Lower leg skin (tissue), 4 donors: Measurements from ENCODE around the gene GNG11. TPM values are rescaled to one million over a fixed set of nuclear protein-coding genes. Genes with fewer than 3 reads are reported as not detected.

Experiments
- DNase-seq, 2 donors: peaks; one replicate each; pipeline ENCODE4 v3.0.0-alpha.2; 2019; ENCODE audit warnings: low spot score in 2 of 2
- H3K4me3 ChIP-seq: fragments of 200-600 bp; sonication (generic); 2 replicates; pipeline ENCODE4 v1.5.1; 2017; ENCODE audit warnings: mild to moderate bottlenecking, low read depth; ENCODE audit not compliant: poor library complexity, severe bottlenecking
- CTCF ChIP-seq, 3 donors: fragments of 450-650 bp; IDR thresholded peaks; one replicate each; pipeline ENCODE4 v1.5.1; 2016; ENCODE audit warnings: antibody characterized with exemption in 3 of 3, mild to moderate bottlenecking in 3 of 3, moderate library complexity in 2 of 3
- POLR2A ChIP-seq, 2 donors: fragments of 450-650 bp; IDR thresholded peaks; one replicate each; pipeline ENCODE4 v1.6.1; 2016 to 2017; ENCODE audit warnings: antibody characterized with exemption in 2 of 2, mild to moderate bottlenecking in 1 of 2, moderate library complexity in 1 of 2
- WGBS, 2 donors: methylation state at CpG; one replicate each; pipeline ENCODE4 v1.1.5; 2018; 5-methylcytosine and 5-hydroxymethylcytosine counted together
- intact Hi-C: fragments of 100-400 bp; cut with DNase I; formaldehyde crosslinking; loops from one replicate; pipeline ENCODE4 v1.15.0; 2023; ENCODE audit warnings: low total_unique reads
- total RNA-seq, 4 donors: library from RNA; depleted of rRNA; stranded (reverse); fragments of >200 nt; gene quantifications; one replicate each; pipeline ENCODE4 v1.1.0, GENCODE V29; 2016

Gene GNG11
- total RNA-seq, 4 donors from 2014 or later, result 3.8 to 7.8 (median 5.2) TPM

- intact Hi-C loops, result no loop called here
- TF ChIP-seq CTCF (IDR thresholded peaks at IDR 0.05), result no peak
- no peak for TF ChIP-seq POLR2A (IDR thresholded peaks at IDR 0.05)
- no peak for DNase-seq
- H3K4me3 ChIP-seq, result no peak overlapping the region
- 66 to 69% methylated on average over 7 of the region's 7 CpGs for WGBS, 2 donors
Measured at GRCh38 chr7:93977211-93977950, 55.8 kb downstream of the GNG11 start.

Other genes starting within 250 kb of the GNG11 start
- 1 to 10 TPM in 1 of 4 donors, under 1 TPM in 2, not detected in 1; 0.12 to 4.2 (median 0.46) TPM for gene TFPI2, start 31.0 kb upstream of the GNG11 start, total RNA-seq
- gene GNGT1, start 15.2 kb upstream of the GNG11 start, total RNA-seq, result not detected
- gene BET1, start 82.6 kb downstream of the GNG11 start, total RNA-seq, result 10 to 100 TPM in 3 of 4 donors, 1 to 10 TPM in 1; 9.4 to 19.6 (median 15.8) TPM